ENCODE measurements around the gene TNFRSF4. TPM values are rescaled to one million over a fixed set of nuclear protein-coding genes. Genes with fewer than 3 reads are reported as not detected.

The TNFRSF4 gene
- total RNA-seq, 2 experiments from 2014 or later: 110 to 111 TPM

GRCh38 chr1:1170215-1171091 lies 43.5 kb downstream of the TNFRSF4 start:
- peaks cover 13% of the 10 kb centered on the region for H3K4me1 Mint-ChIP-seq
- H3K36me3 Mint-ChIP-seq: no peaks in the 10 kb centered on the region
- H3K27me3 Mint-ChIP-seq: peaks cover 12% of the 10 kb centered on the region
- no peak overlapping the region for H3K4me3 Mint-ChIP-seq
- no peak overlapping the region for H3K27ac Mint-ChIP-seq
- no peak for DNase-seq
- no peaks in the 10 kb centered on the region for H3K9me3 Mint-ChIP-seq

GRCh38 chr1:1169429-1170214 lies 44.3 kb downstream of the TNFRSF4 start:
- DNase-seq: no peak
- no peak overlapping the region for H3K4me3 Mint-ChIP-seq
- no peaks in the 10 kb centered on the region for H3K36me3 Mint-ChIP-seq
- H3K9me3 Mint-ChIP-seq: no peaks in the 10 kb centered on the region
- H3K27ac Mint-ChIP-seq: no peak overlapping the region
- peaks cover 10% of the 10 kb centered on the region for H3K27me3 Mint-ChIP-seq
- peaks cover 13% of the 10 kb centered on the region for H3K4me1 Mint-ChIP-seq

GRCh38 chr1:1168451-1169411 lies 45.2 kb downstream of the TNFRSF4 start:
- no peaks in the 10 kb centered on the region for H3K9me3 Mint-ChIP-seq
- H3K4me3 Mint-ChIP-seq: no peak overlapping the region
- H3K27ac Mint-ChIP-seq: no peak overlapping the region
- H3K36me3 Mint-ChIP-seq: no peaks in the 10 kb centered on the region
- no peak for DNase-seq
- H3K4me1 Mint-ChIP-seq: peaks cover 13% of the 10 kb centered on the region
- peaks cover 8% of the 10 kb centered on the region for H3K27me3 Mint-ChIP-seq

DNA sequence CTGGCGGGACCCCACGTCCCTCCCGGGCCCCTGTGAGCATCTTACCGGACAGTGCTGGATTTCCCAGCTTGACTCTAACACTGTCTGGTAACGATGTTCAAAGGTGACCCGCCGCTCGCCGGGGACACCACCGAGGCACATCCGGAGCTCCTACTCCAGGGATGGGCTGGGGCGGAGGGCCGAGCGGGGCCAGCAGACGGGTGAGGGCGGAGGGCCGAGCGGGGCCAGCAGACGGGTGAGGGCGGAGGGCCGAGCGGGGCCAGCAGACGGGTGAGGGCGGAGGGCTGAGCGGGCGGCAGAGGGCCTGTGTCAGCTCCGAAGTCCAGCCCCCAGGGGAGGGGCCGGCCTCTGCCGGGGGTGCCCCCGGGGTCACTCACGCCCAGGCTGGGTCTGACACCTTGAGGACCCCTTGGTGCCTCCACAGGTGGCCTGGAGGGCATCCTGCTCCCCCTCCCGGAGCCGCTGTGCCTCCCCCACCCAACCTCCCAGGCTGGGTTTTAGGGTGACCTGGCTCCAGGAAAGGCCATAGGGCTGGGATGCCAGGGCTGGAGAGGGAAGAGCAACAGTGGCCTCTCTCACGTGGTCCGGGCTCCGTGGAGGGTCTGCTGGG lies 46.0 kb downstream of the TNFRSF4 start:
- H3K36me3 Mint-ChIP-seq: no peaks in the 10 kb centered on the region
- DNase-seq: no peak
- no peaks in the 10 kb centered on the region for H3K9me3 Mint-ChIP-seq
- peaks cover 8% of the 10 kb centered on the region for H3K27me3 Mint-ChIP-seq
- peaks cover 11% of the 10 kb centered on the region for H3K4me1 Mint-ChIP-seq
- H3K27ac Mint-ChIP-seq: no peak overlapping the region
- H3K4me3 Mint-ChIP-seq: no peak overlapping the region

DNA sequence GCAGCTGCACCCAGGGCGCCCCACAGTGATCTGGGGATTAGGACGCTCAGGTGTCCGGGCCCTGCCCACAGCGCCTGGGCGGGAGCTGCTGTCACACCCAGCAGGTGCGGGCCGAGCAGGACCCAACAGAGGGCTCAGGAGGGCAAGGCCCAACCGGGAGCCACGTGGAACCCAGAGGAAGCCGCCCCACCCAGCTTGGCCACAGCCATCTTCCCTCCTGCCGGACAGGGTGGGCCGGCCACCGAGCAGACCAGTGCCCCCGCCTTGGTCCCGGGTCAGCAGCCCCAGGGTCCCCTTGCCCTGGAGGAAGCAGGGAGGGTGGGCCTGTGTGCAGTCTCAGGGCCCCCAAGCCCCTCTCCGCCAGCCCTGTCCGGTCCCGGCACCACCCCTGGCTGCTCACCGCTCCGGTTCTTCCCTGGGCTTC lies 46.5 kb downstream of the TNFRSF4 start:
- Mint-ChIP-seq H3K4me3 (no peak overlapping the region), H3K36me3 (no peaks in the 10 kb centered on the region), H3K27ac (no peak overlapping the region), H3K4me1 (peaks cover 11% of the 10 kb centered on the region), H3K9me3 (no peaks in the 10 kb centered on the region), H3K27me3 (peaks cover 8% of the 10 kb centered on the region)
- DNase-seq: no peak

DNA sequence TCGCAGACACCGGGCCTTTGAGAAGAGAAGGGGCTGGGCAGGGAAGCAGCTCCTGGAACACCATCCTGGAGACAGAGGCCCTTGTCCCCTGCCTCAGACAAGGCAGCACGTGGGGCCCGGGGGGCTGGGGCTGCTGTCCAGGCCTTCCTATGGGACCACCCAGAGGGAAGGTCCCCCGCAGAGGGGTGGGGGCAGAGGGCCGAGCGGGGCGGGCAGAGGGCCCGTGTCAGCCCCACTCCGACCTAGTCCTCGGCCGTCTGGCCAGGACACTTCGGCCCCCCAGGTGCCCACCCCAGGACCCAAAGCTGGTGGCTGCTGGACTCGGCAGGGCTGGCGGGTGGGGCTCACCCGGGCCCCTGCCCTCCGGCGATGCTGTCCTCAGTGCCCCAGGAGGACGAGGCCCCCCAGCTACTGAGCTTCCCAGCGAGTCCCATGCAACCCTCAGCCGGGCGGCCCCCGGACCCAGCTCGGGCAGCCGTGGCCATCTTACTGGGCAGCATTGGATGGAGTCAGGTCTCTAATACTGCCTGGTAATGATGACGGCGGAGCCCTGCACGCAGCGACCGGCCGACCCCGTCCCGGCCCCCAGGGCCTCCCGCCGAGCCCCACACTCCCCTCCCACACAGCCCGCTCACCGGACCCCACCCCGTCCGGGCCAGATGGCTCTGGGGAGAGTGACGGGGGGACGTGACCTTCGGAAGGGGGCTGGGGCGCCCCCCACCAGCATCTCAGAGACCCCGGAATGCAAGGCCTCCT lies 47.1 kb downstream of the TNFRSF4 start:
- DNase-seq: no peak
- Mint-ChIP-seq H3K27ac (no peak overlapping the region), H3K4me1 (peaks cover 5% of the 10 kb centered on the region), H3K27me3 (peaks cover 4% of the 10 kb centered on the region), H3K36me3 (no peaks in the 10 kb centered on the region), H3K4me3 (no peak overlapping the region), H3K9me3 (no peaks in the 10 kb centered on the region)

GRCh38 chr1:1165900-1166421 lies 48.0 kb downstream of the TNFRSF4 start:
- DNase-seq: no peak
- Mint-ChIP-seq H3K36me3 (no peaks in the 10 kb centered on the region), H3K4me1 (peaks cover 5% of the 10 kb centered on the region), H3K4me3 (no peak overlapping the region), H3K27me3 (peaks cover 4% of the 10 kb centered on the region), H3K9me3 (no peaks in the 10 kb centered on the region), H3K27ac (no peak overlapping the region)

DNA sequence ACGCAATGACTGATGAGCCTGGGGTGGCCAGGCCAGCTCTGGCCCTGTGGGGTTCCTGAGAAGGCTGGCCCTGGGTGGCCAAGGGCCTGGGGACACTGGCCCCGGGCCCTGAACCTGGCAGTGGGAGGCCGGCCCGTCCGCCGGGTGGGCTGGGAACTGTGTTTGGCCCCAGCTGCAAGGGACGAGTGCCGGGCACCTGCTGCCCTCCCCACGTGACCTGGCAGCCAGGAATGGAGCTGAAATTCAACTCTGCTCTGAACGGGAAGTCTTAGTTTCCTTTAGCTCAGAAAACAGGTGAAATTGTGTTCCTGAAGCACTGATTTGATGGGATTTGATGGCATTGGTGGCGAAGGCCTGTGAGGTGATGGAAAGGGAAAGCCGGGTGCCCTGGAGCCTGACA lies 48.5 kb downstream of the TNFRSF4 start:
- Mint-ChIP-seq H3K4me3 (no peak overlapping the region), H3K27ac (no peak overlapping the region), H3K36me3 (no peaks in the 10 kb centered on the region), H3K27me3 (peaks cover 4% of the 10 kb centered on the region), H3K9me3 (no peaks in the 10 kb centered on the region), H3K4me1 (peaks cover 5% of the 10 kb centered on the region)
- no peak for DNase-seq

DNA sequence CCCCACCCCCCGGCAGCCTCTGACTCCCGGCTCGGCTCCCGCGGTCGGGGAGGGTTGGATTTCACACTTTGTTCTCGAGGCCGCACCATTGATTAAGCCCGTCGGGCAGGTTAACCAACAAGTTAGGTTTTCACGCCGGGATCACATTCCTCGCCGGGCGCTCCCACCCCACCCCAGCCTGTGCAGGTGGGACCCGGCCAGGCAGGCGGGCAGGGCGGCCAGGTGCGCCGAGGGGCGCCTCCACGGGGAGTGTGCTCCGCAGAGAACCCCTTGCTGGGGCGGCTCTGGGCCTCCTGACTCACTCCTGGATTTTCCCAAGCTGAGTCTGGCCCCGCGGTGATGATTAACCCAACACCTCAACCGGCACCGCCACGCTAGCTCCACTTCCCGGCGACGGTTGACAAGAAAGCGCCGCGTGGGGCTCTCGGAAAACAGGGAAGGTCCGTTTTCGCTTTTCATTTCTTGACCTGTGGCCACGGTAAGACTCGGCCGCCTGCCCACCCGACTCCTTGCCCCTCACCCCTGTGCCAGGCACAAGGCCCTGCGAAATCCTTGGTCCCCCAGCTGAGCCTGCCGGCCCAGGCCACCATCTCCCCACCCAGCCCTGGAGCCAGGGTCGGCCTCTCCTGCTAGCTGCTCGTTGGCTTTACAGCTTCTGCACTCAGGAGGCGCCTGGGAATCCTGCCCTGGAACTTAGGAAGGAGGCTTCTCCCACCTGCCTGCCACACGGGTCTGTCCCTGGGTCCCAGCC lies 49.1 kb downstream of the TNFRSF4 start:
- peaks cover 1% of the 10 kb centered on the region for H3K4me1 Mint-ChIP-seq
- H3K9me3 Mint-ChIP-seq: no peaks in the 10 kb centered on the region
- H3K4me3 Mint-ChIP-seq: no peak overlapping the region
- no peak overlapping the region for H3K27ac Mint-ChIP-seq
- DNase-seq: no peak
- H3K27me3 Mint-ChIP-seq: no peaks in the 10 kb centered on the region
- no peaks in the 10 kb centered on the region for H3K36me3 Mint-ChIP-seq

DNA sequence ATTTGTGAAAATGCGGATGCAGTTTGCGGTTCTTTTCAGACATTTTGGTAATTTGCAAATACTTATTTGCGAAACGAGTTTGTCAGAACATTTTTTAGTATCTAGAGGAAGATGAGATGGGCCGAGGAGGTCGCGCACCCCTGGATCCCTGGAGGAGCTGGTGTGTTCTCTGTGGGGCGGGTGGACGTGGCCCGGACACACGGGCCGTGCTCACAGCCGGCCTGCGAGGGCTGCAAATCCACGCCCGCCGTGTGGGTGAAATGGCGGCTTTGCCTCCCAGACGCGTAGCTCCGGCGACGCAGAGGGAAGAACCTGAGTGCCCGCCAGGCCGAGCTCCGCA lies 49.6 kb downstream of the TNFRSF4 start:
- DNase-seq: no peak
- Mint-ChIP-seq H3K9me3 (no peaks in the 10 kb centered on the region), H3K4me1 (no peaks in the 10 kb centered on the region), H3K27me3 (no peaks in the 10 kb centered on the region), H3K4me3 (no peak overlapping the region), H3K27ac (no peak overlapping the region), H3K36me3 (no peaks in the 10 kb centered on the region)

GRCh38 chr1:1163538-1164070 lies 50.3 kb downstream of the TNFRSF4 start:
- Mint-ChIP-seq H3K27ac (no peak overlapping the region), H3K4me1 (no peaks in the 10 kb centered on the region)

DNA sequence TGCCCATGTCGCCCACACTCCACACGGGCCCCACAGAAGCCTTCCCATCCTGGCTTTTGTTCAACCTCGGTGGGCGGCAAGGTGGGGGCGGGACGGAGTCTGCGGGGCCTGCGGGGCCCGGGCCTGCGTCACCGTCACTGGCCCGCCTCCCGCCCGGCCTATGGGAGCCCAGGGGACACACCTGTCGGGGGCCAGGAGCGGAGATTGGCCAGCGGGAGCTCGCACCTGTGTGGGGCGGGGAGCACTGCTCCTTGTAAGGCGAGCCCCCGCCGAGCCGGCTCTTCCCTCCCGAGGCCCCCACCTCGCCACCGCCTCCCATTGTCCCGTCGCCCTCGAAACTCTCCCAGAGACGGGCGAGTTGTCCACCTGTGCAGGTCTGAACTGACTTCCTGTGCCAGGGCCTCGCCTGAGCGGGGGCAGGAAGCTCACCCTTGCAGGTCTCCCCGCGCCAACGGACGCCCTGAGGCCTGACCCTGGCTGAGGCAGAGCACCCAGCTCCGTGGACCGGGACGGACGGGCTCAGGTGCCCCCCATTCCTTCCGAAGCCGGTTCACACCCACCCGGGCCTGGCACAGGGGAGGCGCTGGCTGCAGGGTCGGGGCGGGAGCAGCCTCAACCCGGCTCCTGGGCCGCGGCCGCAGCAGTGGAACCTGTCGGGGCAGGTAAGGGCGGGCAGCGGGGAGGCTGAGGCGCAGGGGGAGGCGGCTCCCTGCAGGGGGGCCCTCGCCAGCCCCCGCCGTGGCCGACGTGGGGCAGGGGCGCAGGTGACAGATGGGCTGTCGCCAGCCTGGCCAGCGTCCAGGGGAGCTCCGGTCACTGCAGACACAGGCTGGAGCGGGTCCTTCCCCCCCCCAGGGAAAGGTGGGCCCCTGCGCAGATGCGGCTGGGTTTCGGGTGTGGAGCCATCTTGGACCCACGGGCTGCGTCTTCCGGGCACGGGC lies 51.1 kb downstream of the TNFRSF4 start:
- Mint-ChIP-seq H3K4me3 (no peak overlapping the region), H3K4me1 (no peaks in the 10 kb centered on the region), H3K27ac (no peak overlapping the region), H3K27me3 (no peaks in the 10 kb centered on the region), H3K9me3 (no peaks in the 10 kb centered on the region), H3K36me3 (no peaks in the 10 kb centered on the region)
- no peak for DNase-seq

More at GRCh38 chr1:1163538-1164070, 50.3 kb downstream of the TNFRSF4 start:
- no peaks in the 10 kb centered on the region for H3K27me3 Mint-ChIP-seq
- no peak for DNase-seq
- no peaks in the 10 kb centered on the region for H3K9me3 Mint-ChIP-seq
- H3K36me3 Mint-ChIP-seq: no peaks in the 10 kb centered on the region
- no peak overlapping the region for H3K4me3 Mint-ChIP-seq
